Measurements from ENCODE around the gene RIMBP2.

Gene RIMBP2

DNA sequence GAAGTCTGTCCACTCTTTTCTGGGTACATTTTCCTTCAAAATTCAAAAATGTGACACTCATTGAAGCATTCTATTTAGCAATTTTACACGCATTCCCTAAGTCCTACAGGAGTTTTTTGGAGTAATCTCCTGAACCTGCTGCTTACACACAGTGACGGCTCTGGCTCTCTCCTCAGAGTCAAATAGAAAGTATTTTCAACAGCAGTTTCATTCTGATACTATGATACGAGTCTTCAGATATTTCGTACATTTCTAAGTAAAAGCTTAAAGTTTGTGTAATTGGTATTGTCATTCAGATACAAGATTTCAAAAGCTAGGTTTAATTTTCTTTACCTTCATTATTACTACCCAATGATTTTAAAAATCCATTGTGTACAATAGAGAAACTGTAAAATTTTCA lies 342.0 kb downstream of the RIMBP2 start:
- TF ChIP-seq, protein P1, sequence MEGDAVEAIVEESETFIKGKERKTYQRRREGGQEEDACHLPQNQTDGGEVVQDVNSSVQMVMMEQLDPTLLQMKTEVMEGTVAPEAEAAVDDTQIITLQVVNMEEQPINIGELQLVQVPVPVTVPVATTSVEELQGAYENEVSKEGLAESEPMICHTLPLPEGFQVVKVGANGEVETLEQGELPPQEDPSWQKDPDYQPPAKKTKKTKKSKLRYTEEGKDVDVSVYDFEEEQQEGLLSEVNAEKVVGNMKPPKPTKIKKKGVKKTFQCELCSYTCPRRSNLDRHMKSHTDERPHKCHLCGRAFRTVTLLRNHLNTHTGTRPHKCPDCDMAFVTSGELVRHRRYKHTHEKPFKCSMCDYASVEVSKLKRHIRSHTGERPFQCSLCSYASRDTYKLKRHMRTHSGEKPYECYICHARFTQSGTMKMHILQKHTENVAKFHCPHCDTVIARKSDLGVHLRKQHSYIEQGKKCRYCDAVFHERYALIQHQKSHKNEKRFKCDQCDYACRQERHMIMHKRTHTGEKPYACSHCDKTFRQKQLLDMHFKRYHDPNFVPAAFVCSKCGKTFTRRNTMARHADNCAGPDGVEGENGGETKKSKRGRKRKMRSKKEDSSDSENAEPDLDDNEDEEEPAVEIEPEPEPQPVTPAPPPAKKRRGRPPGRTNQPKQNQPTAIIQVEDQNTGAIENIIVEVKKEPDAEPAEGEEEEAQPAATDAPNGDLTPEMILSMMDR (IDR thresholded peaks at IDR 0.05): no peak

DNA sequence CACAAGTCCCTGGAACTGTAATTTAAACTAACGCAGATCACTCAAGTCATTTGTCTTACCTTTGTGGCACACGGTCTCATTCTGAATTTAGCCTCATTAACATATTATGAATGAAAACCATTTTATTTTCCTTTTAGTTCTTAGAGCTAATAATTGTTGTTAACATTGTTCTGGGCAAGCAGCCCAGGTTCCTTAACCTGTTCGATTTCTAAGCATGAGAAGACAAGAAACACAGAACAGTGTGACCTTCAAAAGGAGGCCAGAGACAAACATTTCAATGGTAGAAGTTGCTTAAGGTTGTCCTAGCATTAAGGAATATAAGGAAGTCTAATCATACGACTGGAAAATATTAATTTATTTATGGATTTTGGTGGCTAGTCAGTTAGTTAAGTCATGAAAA lies 343.2 kb downstream of the RIMBP2 start:
- TF ChIP-seq, protein P1 (IDR thresholded peaks at IDR 0.05): no peak

DNA sequence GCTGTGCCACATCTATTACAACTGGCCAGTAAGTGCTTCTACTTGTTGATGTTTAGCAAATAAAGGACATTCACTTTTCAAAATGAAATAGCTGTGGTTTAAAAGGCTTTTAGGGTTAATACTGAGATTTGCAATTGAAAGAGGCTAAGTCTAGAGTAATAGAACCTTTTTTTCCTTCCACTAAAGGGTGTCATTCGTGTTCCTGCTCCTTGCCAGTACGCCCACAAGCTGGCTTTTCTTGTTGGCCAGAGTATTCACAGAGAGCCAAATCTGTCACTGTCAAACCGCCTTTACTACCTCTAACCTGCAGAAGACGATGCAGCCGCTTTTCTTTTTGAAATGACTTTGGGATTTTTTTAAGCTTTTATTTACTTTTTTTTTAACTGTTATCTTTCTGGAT lies 344.8 kb downstream of the RIMBP2 start:
- TF ChIP-seq, protein P1 (IDR thresholded peaks at IDR 0.05): no peak

DNA sequence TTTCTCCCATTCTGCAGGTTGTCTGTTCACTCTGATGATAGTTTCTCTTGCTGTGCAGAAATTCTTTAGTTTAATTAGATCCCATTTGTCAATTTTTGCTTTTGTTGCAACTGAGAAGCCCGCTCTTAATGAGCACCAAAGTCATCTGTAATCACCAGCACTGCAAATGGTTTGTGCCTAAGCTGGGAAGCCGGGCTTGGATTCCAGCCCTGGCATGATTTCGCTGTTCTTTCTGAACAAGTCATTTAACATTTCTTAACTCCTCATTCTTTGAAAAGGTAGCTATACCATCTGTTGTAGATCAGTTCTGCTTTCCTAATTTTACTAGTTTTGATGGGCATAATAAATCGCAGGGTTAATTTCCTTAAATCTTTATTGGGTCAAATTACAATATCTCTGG lies 346.3 kb downstream of the RIMBP2 start:
- TF ChIP-seq, protein P1 (IDR thresholded peaks at IDR 0.05): no peak

DNA sequence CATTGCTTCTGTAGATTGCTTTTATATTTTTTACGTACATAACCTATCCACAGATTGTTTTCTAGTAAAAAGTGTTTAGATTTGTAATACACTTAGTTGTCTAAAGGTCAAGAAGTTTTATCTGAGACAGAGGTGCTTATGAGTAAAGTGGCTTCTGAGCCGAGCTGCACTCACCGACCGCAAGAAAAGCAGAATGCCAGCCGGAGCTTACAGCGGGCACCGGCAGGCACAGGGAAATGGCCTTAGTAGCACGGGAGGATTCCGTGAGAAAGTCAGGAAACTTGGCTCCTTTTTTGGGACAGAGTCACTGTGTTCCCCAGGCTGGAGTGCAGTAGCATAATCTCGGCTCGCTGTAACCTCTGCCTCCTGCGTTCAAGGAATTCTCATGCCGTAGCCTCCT lies 348.6 kb downstream of the RIMBP2 start:
- TF ChIP-seq, protein P1 (IDR thresholded peaks at IDR 0.05): no peak

DNA sequence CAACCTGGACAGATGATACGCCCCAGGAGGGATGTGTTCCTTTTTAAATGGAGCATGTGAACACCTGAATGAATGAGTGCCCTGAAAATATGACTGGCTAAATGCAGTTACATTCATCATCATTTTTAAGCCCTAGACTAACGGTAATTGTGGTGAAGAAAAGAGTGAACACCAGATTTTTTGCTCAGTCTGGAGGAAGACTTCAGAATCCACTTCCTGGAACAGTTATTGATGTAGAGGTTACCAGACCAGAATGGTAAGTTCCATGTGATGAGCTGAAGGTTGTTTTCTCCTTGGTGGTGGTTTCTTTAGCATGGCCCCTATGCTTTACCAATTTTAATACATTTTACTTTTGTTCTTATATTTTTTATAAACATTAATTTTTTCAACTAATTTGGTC lies 349.1 kb downstream of the RIMBP2 start:
- TF ChIP-seq, protein P1 (IDR thresholded peaks at IDR 0.05): no peak

DNA sequence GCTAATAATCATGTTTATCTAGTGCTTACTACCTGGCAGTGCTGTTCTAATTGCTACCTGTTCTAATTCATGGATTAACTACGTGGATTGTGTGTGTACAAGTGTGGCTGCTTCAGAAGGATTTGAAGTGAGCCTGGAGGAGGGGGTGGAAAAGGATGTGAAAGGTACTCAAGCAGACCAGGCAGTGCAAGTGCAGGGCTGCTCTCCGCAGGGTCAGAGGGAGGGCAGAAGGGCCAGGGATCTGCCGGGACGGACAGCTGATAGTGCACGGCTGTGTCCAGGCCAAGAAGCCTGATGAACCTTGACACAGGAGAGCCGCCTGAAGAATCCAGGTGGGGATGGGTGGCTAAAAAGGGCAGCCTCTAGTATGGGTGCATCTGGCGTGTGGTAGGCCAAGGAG lies 349.9 kb downstream of the RIMBP2 start:
- TF ChIP-seq, protein P1 (IDR thresholded peaks at IDR 0.05): no peak

DNA sequence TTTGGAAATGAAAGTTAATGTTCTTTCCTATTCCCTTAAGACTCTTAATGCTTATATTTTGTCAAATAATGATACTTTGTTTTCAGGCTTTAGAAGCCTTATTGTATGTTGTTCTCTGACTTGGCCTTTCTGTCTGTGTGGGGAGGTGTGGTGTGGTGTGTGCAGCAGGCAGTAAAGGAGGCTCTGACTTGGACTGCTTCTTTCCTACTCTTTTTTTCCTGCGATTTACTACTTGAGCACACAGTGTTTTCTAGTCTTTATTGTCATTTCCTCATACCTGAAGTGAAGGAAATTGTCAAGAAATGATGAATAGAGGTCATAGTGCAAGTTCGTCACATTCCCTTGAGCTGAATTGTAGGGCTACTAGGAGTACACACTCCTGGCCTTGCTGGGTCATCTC lies 351.5 kb downstream of the RIMBP2 start:
- TF ChIP-seq, protein P1 (IDR thresholded peaks at IDR 0.05): no peak

All from LNCAP (cell line).